ENCODE data around the gene HBG1.

The HBG1 gene

GRCh38 chr11:5226732-5227310, 22.8 kb downstream of the HBG1 start, which contains the start of gene HBB:
Gene HBB, minus strand, starts transcription at chr11:5227071. Its CDS starts 50 bp downstream, at chr11:5227021.
- DNase-seq (ENCODE audit: low read depth in 3 of 3): no peak

- no peak for DNase-seq (ENCODE audit: low read depth in 3 of 3)
These were observed 24.2 kb downstream of the HBG1 start for GRCh38 chr11:5225480-5225871.

- no peak for DNase-seq (ENCODE audit: low read depth in 3 of 3)
These were observed 24.8 kb downstream of the HBG1 start for GRCh38 chr11:5224538-5225479.

- DNase-seq (ENCODE audit: low read depth in 3 of 3): no peak
These were observed 26.0 kb downstream of the HBG1 start for GRCh38 chr11:5223686-5224085.

GRCh38 chr11:5223146-5223545, 26.5 kb downstream of the HBG1 start:
- DNase-seq (ENCODE audit: low read depth in 3 of 3): no peak

- DNase-seq (ENCODE audit: low read depth in 3 of 3): no peak
These were observed 39.2 kb downstream of the HBG1 start for GRCh38 chr11:5210376-5210885.

- DNase-seq (ENCODE audit: low read depth in 3 of 3): no peak
These were observed 44.9 kb downstream of the HBG1 start for GRCh38 chr11:5204787-5205186.

GRCh38 chr11:5203366-5203765, 46.3 kb downstream of the HBG1 start:
- DNase-seq (ENCODE audit: low read depth in 3 of 3): no peak

GRCh38 chr11:5200582-5200981, 49.1 kb downstream of the HBG1 start, which contains the start of gene OR51V1:
Gene OR51V1, minus strand, starts transcription at chr11:5200682. Its CDS starts 0 bp downstream, at chr11:5200682.
- DNase-seq (ENCODE audit: low read depth in 3 of 3): no peak

- DNase-seq (ENCODE audit: low read depth in 3 of 3): no peak
These were observed 51.4 kb downstream of the HBG1 start for GRCh38 chr11:5198285-5198684.

Data from stimulated activated CD4-positive, alpha-beta T cell treated with anti-CD3 and anti-CD28 coated beads, TNF-alpha, amount 100 ng/mL, for 4 hours (primary cell).